ENCODE measurements around the gene UPF1. TPM values are rescaled to one million over a fixed set of nuclear protein-coding genes. Genes with fewer than 3 reads are reported as not detected.

UPF1 gene
- total and polyA plus RNA-seq, 12 donors, result 27.6 to 141 (median 72.3) TPM

DNA sequence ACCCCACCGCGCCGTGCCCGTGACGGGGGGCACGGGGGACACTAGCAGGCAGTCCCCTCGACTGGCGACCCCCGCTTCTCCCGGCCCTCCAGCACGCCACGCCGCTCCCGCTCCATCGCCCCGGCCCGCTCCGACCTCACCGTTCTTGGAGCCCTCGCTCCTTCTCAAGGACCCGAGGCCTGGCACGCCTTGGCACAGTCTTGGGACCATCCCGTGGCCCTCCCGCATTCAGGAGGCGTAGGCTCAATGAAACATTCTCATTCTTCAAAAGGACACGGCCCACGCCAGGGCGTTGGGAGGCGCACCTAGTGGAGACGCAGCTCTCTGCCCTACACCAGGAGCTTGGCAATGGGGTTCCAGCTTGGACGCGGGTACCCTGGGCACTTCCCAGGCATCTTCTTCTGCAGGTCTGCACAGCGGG is 64.7 kb downstream of the UPF1 start:
- no peak for DNase-seq
- Histone ChIP-seq H3K4me3 (no peak overlapping the region), H3K27ac (no peak overlapping the region), H3K4me1 (replicated peaks in 1 of 2) (peaks cover 0 to 6% of the 10 kb centered on the region in 2 donors), H3K9me3 (replicated peaks in 1 of 3) (no peaks in the 10 kb centered on the region), H3K36me3 (replicated peaks in 1 of 2) (peaks cover 0 to 16% of the 10 kb centered on the region in 2 donors), H3K27me3 (peaks cover 5% of the 10 kb centered on the region)
- no peak for TF ChIP-seq CTCF (IDR thresholded peaks at IDR 0.05)
- no peak for TF ChIP-seq POLR2A (IDR thresholded peaks at IDR 0.05)
- intact Hi-C loops (cut with DNase I), result loop anchor here in 1 of 2 donors (10.0 kb wide), 1 partner anchor 88 kb away; no protein-coding TSS in a partner anchor
- WGBS, 4 donors, result 0 to 36% (median 13%) methylated on average over 1 to 32 of the region's 33 CpGs

DNA sequence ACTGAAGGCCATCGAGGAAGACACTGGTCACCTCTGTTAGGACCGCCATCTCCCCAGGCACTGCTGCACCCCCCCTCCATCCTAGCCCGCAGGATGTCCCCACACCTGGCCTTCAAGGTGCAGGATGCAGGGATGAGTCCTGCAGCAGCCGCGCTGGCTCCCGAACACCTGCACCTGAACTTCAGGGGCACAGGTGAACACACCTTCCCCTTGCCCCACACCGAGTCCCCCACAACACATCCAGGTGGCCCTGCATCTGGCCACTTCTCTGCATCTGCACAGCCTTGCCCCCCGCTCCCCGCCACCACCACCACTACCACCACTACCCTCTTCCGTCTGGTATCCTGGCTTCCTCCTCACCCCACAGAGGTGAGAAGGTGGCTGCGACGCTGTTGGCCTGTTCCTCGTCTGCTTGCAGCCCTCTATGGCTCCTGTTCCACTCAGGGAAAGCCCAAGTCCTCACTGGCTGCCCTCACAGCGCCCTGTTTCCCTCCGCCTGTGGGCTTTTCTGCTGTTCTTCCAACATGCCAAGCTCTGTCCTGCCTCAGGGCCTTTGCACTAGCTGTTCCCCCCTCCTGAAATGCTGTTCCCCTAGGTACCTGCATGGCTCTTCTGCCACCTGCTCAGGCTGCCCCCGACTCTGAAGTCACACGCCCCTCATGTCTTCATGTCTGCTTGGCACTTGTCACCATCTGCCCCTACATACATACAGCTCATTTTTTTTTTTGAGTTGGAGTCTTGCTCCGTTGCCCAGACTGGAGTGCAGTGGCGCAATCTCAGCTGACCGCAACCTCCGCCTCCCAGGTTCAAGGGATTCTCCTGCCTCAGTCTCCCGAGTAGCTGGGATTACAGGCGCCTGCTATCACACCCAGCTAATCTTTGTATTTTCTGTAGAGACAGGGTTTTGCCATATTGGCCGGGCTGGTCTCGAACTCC is 65.6 kb downstream of the UPF1 start:
- H3K4me3 ChIP-seq, result no peak overlapping the region
- TF ChIP-seq POLR2A (IDR thresholded peaks at IDR 0.05), result no peak
- TF ChIP-seq CTCF (IDR thresholded peaks at IDR 0.05), result no peak
- no peaks in the 10 kb centered on the region for H3K9me3 ChIP-seq (replicated peaks in 1 of 3)
- peaks cover 0 to 6% of the 10 kb centered on the region in 2 donors for H3K4me1 ChIP-seq (replicated peaks in 1 of 2)
- peaks cover 5% of the 10 kb centered on the region for H3K27me3 ChIP-seq
- WGBS, 4 donors, result 90 to 93% (median 91%) methylated on average over 16 to 25 of the region's 25 CpGs
- H3K27ac ChIP-seq, result no peak overlapping the region
- intact Hi-C loops (cut with DNase I), result loop anchor here in 1 of 2 donors (10.0 kb wide), 1 partner anchor 87 kb away; no protein-coding TSS in a partner anchor
- peaks cover 0 to 16% of the 10 kb centered on the region in 2 donors for H3K36me3 ChIP-seq (replicated peaks in 1 of 2)
- DNase-seq, result no peak

GRCh38 chr19:18898081-18898606 is 66.4 kb downstream of the UPF1 start:
- no peak overlapping the region for H3K4me3 ChIP-seq
- no peak for TF ChIP-seq CTCF (IDR thresholded peaks at IDR 0.05)
- WGBS, 4 donors, result 37 to 53% (median 46%) methylated on average over 1 to 18 of the region's 18 CpGs
- DNase-seq, result no peak
- peaks cover 5% of the 10 kb centered on the region for H3K27me3 ChIP-seq
- H3K4me1 ChIP-seq (replicated peaks in 1 of 2), result peaks cover 0 to 6% of the 10 kb centered on the region in 2 donors
- peaks cover 0 to 19% of the 10 kb centered on the region in 2 donors for H3K36me3 ChIP-seq (replicated peaks in 1 of 2)
- no peak overlapping the region for H3K27ac ChIP-seq
- intact Hi-C loops (cut with DNase I), result loop anchor here in 1 of 2 donors (10.0 kb wide), 1 partner anchor 87 kb away; no protein-coding TSS in a partner anchor
- H3K9me3 ChIP-seq (replicated peaks in 1 of 3), result no peaks in the 10 kb centered on the region

Data from adrenal gland (tissue), 12 donors.